HT1080 (cell line): Measurements from ENCODE around the gene YAF2. TPM values are rescaled to one million over a fixed set of nuclear protein-coding genes. Genes with fewer than 3 reads are reported as not detected.

ENCODE experiments used
- total RNA-seq: library from RNA; depleted of rRNA; stranded (reverse); fragments of >200 nt; shearing (Covaris generic); gene quantifications from 2 replicates; pipeline ENCODE4 v1.2.3, GENCODE V29; 2014; rRNA removed

The YAF2 gene
- total RNA-seq, 1 experiment from 2014 or later: 14.9 TPM

Other genes with a start within 250 kb of the YAF2 start
- gene GXYLT1, start 93.4 kb downstream of the YAF2 start, total RNA-seq: 12.8 and 14.5 TPM in 2 replicates
- 55.3 and 59.0 TPM in 2 replicates for gene ZCRB1, start 87.8 kb upstream of the YAF2 start, total RNA-seq
- 66.2 and 68.8 TPM in 2 replicates for gene PPHLN1, start 87.9 kb upstream of the YAF2 start, total RNA-seq